ENCODE data around the gene C19orf85.
A peak's percentile ranks its signal among the peaks of the same experiment; 100 is the strongest.
"Not testable (repeated sequence)": the region's sequence is repeated elsewhere in the genome, so short reads cannot be mapped to it uniquely, and the experiment has no call there.

C19orf85 gene

DNA sequence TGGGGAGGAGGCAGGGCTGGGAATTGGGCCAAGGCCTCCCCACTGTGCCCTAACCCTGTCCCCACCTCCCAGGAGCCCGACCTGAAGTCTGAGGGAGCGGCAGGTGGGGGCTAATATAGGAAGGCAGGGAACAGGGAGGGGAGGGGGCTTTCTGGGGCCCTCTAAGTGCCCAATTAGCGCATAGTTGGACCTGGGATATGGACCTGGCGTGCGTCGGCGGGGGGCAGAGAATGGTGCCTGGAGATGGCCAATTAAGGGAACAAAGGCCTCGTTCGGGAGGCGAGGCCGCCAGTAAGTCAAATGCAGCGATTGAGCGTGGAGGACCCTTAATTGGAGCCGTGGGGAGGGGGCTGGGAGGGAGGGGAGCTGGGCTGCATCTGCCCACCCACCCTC is at the start of gene C19orf85:
Gene C19orf85, minus strand, starts transcription at position 90 of the 393 bp plus-strand sequence. CDS start 197 bp downstream, outside the sequence.
- Mint-ChIP-seq H3K4me3 (no peak within 1 kb of the TSS), H3K36me3 (ENCODE audit: insufficient read depth) (peaks cover 7% of the 10 kb centered on the region), H3K9me3 (no peaks in the 10 kb centered on the region), H3K27ac (ENCODE audit: low read depth) (no peak within 1 kb of the TSS), H3K27me3 (no peaks in the 10 kb centered on the region), H3K4me1 (peaks cover 25% of the 10 kb centered on the region)
- ATAC-seq (replicated peaks; ENCODE audit: extremely low read depth, poor library complexity, severe bottlenecking) (no peak), DNase-seq (ENCODE audit: low spot score in 2 of 2) (no peak)

DNA sequence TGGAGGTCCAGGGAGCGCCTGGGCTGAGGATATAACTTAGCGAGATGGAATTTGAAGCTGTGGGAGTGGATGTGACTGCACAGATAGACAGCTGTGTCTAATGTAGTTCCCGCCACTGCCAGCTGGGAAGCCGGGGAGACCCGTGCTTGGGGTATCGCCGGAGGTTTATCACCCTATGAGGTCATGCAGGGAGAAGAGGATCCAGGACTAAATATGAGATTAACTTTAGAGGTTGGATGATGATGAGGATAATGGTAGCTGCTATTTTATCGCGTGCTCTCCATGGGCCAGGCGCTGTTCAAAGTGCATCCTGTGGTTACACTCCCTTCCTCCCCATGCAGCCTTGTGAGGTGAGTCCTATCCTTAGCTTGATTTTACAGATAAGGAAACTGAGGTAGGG is 43.6 kb upstream of the C19orf85 start:
- Mint-ChIP-seq H3K4me1 (peaks cover 11% of the 10 kb centered on the region), H3K9me3 (no peaks in the 10 kb centered on the region), H3K36me3 (ENCODE audit: insufficient read depth) (peaks cover 11% of the 10 kb centered on the region), H3K27ac (ENCODE audit: low read depth) (no peak overlapping the region), H3K4me3 (no peak overlapping the region), H3K27me3 (peaks cover 45% of the 10 kb centered on the region)
- ATAC-seq (replicated peaks; ENCODE audit: extremely low read depth, poor library complexity, severe bottlenecking) (no peak), DNase-seq (ENCODE audit: low spot score in 2 of 2) (no peak)

DNA sequence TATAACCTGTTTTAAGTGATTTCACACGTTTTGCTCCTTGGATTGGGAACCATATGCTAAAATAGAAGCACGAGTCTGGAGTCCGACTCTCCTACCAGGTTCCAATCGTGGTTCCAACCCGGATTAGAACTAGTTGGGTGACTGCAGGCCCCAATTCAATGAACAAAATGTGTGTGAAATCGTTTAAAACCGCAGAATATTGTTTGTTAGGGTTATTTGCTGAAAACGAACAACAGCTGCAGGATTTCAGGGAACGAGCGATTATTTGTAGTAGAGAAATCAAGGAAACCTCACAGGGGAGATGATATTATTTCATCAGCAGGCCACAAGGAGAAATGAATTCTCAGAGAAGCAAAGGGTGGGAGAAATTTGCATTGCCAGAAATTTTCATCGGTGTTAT is 40.4 kb upstream of the C19orf85 start:
- peaks cover 22% of the 10 kb centered on the region for H3K27me3 Mint-ChIP-seq
- DNase-seq (ENCODE audit: low spot score in 2 of 2): no peak
- no peaks in the 10 kb centered on the region for H3K9me3 Mint-ChIP-seq
- no peak for ATAC-seq (replicated peaks; ENCODE audit: extremely low read depth, poor library complexity, severe bottlenecking)
- peaks cover 13% of the 10 kb centered on the region for H3K4me1 Mint-ChIP-seq
- peaks cover 16% of the 10 kb centered on the region for H3K36me3 Mint-ChIP-seq (ENCODE audit: insufficient read depth)
- no peak overlapping the region for H3K27ac Mint-ChIP-seq (ENCODE audit: low read depth)
- no peak overlapping the region for H3K4me3 Mint-ChIP-seq

DNA sequence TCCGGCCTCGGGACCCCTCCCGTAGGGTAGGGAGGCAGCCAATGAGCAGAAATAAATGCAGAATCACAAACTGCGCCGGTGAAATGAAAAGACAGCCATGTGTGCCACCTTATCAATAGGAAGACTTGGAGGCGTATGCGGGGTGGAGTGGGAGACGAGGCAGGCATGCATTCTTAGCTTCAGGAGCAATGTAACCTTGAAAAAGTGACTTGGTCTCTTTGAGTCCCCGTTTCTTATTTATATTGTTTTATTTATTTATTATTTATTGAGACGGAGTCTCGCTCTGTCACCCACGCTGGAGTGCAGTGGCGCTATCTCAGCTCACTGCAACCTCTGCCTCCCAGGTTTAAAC is 39.7 kb upstream of the C19orf85 start:
- peaks cover 13% of the 10 kb centered on the region for H3K4me1 Mint-ChIP-seq
- H3K36me3 Mint-ChIP-seq (ENCODE audit: insufficient read depth): peaks cover 16% of the 10 kb centered on the region
- peak overlapping the region; percentile 82 for H3K27ac Mint-ChIP-seq (ENCODE audit: low read depth)
- ATAC-seq (replicated peaks; ENCODE audit: extremely low read depth, poor library complexity, severe bottlenecking): peak; percentile 5
- no peak for DNase-seq (ENCODE audit: low spot score in 2 of 2)
- no peaks in the 10 kb centered on the region for H3K9me3 Mint-ChIP-seq
- H3K4me3 Mint-ChIP-seq: peak overlapping the region; percentile 84
- H3K27me3 Mint-ChIP-seq: peaks cover 18% of the 10 kb centered on the region

DNA sequence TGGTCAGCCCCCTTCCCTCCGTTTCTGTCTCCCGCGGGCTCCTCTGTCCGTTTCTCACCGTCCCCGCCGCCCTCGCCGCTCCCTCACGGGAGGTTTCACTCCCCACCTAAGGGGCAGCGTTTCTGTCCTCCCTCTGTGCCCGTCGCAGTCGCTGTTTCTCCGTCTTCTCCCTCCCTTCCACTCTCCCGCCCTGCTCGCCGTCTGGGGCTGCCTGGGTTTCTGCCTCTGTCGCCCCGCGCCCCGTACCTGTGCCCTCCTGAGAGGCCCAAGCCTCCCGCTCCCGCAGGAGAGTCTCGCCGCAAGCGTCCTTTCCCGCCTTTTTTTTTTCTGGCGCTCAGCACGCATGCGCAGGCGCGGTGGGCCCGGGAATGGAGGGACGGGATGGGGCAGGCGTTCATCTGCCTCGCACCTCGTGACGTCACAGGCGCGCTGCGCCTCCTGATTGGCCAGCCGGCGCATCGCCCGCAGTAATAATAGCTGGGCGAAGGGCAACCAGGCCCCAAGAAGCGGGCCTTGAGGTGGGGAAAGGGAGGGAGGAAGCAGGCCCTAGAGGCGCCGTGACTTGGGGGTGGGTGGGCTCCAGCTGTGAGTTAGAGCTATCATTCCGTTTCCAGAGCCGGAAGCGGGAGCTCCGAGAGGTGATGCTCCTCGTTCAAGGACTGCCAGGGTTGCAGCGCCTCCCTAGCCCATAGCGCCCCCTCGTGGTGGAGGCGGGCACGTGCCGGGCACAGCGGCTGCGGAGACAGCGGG is 39.1 kb upstream of the C19orf85 start:
- H3K4me3 Mint-ChIP-seq: peak overlapping the region; percentile 84
- no peaks in the 10 kb centered on the region for H3K9me3 Mint-ChIP-seq
- H3K4me1 Mint-ChIP-seq: peaks cover 13% of the 10 kb centered on the region
- peaks cover 13% of the 10 kb centered on the region for H3K27me3 Mint-ChIP-seq
- peak overlapping the region; percentile 82 for H3K27ac Mint-ChIP-seq (ENCODE audit: low read depth)
- DNase-seq (ENCODE audit: low spot score in 2 of 2) (peak; percentile 88 to 97), ATAC-seq (replicated peaks; ENCODE audit: extremely low read depth, poor library complexity, severe bottlenecking) (peak; percentile 95)
- H3K36me3 Mint-ChIP-seq (ENCODE audit: insufficient read depth): peaks cover 16% of the 10 kb centered on the region

DNA sequence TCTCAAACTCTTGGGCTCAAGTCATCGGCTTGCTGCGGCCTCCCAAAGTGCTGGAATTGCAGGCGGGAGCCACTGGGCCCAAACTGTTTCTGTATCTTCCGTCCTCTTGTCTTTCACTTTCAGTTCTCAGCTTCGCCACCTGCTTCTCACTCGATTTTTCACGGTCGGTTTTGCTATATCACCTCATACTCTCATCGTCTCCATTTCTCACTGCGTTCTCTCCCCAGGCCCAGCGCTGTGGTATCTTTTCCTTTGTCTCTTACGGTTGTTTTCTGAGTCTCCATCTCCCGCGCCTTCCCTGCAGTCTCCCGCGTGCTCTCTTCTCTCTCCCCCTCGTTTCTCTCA is 38.6 kb upstream of the C19orf85 start:
- peak; percentile 25 for ATAC-seq (replicated peaks; ENCODE audit: extremely low read depth, poor library complexity, severe bottlenecking)
- Mint-ChIP-seq H3K4me1 (peaks cover 13% of the 10 kb centered on the region), H3K27me3 (peaks cover 9% of the 10 kb centered on the region), H3K9me3 (no peaks in the 10 kb centered on the region), H3K4me3 (peak overlapping the region; percentile 84), H3K36me3 (ENCODE audit: insufficient read depth) (peaks cover 16% of the 10 kb centered on the region), H3K27ac (ENCODE audit: low read depth) (peak overlapping the region; percentile 82)
- DNase-seq (ENCODE audit: low spot score in 2 of 2): no peak

DNA sequence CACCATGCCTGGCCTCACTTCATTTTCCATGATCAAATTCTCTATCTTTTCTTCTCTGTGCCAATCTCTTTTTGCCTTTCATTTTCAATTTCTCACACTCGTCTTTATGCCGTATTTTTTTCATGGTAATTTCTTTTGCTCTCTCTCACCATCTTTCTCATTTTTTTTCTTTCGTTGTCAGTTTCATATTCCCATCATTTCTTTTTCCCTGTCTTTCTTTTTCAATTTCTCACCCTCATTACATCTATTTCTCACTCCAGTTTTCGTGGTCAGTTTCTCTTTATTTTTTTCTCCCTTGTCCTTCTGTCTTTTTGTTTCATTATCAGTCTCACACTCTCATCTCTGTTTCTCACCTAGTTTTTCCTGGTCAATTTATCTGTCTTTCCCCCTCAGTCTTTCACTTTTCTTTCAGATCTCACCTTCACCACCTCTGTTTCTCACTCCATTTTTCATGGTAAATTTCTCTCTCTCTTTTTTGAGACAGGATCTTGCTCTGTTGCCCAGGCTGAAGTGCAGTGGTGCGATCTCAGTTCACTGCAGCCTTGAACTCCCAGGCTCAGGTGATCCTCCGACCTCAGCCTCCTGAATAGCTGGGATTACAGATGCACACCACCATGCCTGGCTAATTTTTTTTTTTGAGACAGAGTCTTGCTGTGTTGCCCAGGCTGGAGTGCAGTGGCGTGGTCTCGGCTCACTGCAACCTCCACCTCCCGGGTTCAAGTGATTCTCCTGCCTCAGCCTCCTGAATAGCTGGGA is 37.8 kb upstream of the C19orf85 start:
- Mint-ChIP-seq H3K27ac (ENCODE audit: low read depth) (no peak overlapping the region), H3K9me3 (no peaks in the 10 kb centered on the region), H3K4me1 (peaks cover 13% of the 10 kb centered on the region), H3K4me3 (no peak overlapping the region), H3K36me3 (ENCODE audit: insufficient read depth) (peaks cover 16% of the 10 kb centered on the region), H3K27me3 (peaks cover 2% of the 10 kb centered on the region)
- DNase-seq (ENCODE audit: low spot score in 2 of 2): no peak
- ATAC-seq (replicated peaks; ENCODE audit: extremely low read depth, poor library complexity, severe bottlenecking): no peak

DNA sequence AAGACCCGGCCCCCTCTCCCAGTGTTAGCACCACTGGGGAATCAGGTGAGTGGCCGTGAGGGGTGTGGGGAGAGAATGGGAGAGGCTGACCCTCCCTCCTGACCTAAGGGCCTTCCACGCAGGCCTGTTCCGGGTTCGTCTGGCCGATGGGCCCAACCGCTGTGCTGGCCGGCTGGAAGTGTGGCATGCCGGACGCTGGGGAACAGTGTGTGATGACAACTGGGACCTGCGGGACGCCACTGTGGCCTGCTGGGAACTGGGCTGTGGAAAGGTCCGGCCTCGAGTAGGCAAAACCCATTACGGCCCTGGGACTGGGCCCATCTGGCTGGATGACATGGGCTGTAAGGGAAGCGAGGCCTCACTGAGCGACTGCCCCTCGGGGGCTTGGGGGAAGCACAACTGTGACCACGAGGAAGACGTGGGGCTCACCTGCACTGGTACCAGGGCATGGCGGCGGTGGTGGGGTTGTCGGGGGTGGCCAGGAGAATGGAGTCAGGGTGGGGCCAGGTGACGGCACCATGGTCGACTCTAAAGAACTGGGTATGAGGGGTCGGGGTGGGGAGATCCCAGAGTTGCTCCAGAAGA is 35.9 kb upstream of the C19orf85 start:
- DNase-seq (ENCODE audit: low spot score in 2 of 2) (no peak), ATAC-seq (replicated peaks; ENCODE audit: extremely low read depth, poor library complexity, severe bottlenecking) (no peak)
- peaks cover 16% of the 10 kb centered on the region for H3K36me3 Mint-ChIP-seq (ENCODE audit: insufficient read depth)
- no peaks in the 10 kb centered on the region for H3K9me3 Mint-ChIP-seq
- H3K4me1 Mint-ChIP-seq: peaks cover 13% of the 10 kb centered on the region
- no peak overlapping the region for H3K4me3 Mint-ChIP-seq
- H3K27me3 Mint-ChIP-seq: no peaks in the 10 kb centered on the region
- H3K27ac Mint-ChIP-seq (ENCODE audit: low read depth): no peak overlapping the region

DNA sequence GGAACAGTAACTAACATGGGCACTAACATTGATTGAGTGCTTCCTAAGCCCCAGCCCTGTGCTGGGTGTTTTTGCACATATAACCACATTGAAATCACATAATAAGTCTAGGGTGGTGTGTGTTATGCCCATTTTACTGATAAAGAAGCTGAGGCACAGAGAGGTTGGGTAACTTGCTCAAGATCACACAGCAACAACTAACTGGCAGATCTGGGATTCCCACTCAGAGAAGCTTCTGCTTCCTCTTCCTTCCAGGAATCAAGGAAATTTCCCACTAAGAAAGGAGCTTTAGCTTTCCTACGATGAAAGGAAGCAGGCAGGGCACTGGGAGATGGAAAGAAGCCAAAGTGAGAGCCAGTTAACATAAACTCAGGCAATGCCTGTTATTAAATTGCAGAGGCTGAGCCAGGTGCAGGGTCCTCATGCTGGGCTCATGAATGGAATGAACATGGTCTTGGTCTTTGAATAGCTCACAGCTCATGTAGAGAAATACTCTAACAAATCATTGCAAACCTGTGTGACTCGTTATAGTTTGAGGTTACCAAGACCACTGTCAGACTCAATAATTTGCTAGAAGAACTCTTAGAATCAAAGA is 33.8 kb upstream of the C19orf85 start:
- H3K36me3 Mint-ChIP-seq (ENCODE audit: insufficient read depth): peaks cover 7% of the 10 kb centered on the region
- no peak for DNase-seq (ENCODE audit: low spot score in 2 of 2)
- peaks cover 5% of the 10 kb centered on the region for H3K4me1 Mint-ChIP-seq
- no peak overlapping the region for H3K4me3 Mint-ChIP-seq
- H3K27me3 Mint-ChIP-seq: peaks cover under 1% of the 10 kb centered on the region
- no peak overlapping the region for H3K27ac Mint-ChIP-seq (ENCODE audit: low read depth)
- no peaks in the 10 kb centered on the region for H3K9me3 Mint-ChIP-seq
- ATAC-seq (replicated peaks; ENCODE audit: extremely low read depth, poor library complexity, severe bottlenecking): no peak

DNA sequence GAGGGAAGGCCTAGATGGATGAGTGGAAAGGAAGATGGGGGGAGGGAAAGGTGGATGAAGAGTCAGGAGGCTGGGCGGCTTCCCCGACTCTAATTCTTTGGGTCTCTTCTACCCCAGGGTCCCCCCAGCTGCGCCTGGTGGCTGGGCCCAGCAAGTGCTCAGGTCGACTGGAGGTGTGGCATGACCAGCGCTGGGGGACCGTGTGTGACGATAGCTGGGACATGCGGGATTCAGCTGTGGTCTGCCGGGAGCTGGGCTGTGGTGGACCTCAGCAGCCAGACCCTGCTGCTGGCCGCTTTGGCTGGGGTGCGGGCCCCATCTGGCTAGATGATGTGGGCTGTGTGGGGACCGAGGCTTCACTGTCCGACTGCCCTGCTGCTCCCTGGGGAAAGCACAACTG is 33.2 kb upstream of the C19orf85 start:
- H3K4me3 Mint-ChIP-seq: no peak overlapping the region
- no peak for ATAC-seq (replicated peaks; ENCODE audit: extremely low read depth, poor library complexity, severe bottlenecking)
- peaks cover 3% of the 10 kb centered on the region for H3K36me3 Mint-ChIP-seq (ENCODE audit: insufficient read depth)
- no peaks in the 10 kb centered on the region for H3K9me3 Mint-ChIP-seq
- peaks cover 6% of the 10 kb centered on the region for H3K27me3 Mint-ChIP-seq
- no peaks in the 10 kb centered on the region for H3K4me1 Mint-ChIP-seq
- DNase-seq (ENCODE audit: low spot score in 2 of 2): no peak
- no peak overlapping the region for H3K27ac Mint-ChIP-seq (ENCODE audit: low read depth)

DNA sequence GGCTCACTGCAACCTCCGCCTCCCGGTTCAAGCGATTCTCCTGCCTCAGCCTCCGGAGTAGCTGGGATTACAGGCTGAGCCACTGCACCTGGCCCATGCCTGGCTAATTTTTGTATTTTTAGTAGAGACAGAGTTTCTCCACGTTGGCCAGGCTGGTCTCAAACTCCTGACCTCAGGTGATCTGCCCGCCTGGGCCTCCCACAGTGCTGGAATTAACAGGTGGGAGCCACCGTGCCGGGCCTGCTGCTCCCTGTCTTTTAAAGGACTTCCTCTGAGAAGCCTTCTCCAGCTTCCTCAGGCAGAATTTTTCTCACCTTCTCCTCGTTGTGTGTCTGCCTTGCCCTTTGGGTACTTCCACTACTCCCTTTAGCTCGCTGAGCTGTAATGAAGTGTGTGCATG is 32.3 kb upstream of the C19orf85 start:
- H3K9me3 Mint-ChIP-seq: not testable (repeated sequence)
- H3K27me3 Mint-ChIP-seq: peaks cover 16% of the 10 kb centered on the region

DNA sequence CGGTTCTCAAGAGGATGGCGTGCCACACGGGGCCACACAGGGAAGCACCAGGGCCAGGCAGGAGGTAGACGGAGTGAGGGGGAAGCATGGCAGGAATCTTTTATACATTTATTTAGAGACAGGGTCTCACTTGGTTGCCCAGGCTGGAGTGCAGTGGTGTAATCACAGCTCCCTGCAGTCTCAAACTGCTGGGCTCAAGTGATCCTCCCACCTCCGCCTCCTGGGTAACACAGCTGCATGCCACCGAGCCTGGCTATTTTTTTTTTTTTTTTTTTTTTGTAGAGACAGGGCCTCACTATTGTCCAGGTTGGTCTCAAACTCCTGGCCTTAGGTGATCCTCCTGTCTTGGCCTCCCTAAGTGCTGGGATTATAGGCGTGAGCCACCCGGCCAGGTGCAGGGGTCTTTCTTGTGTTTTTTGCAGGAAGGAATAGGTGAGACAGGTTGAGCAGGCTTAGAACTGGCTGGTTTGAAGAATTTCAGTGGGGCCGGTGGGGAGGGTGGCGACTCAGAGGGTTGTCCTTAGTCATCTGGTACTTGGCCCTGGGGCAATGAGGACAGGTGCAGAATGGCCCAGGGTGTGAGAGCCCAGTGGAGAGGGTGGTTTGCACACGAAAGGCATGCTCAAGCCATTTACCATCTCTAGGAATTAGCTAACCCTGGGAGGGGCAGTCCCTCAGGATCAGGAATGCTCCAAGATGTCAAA is 31.2 kb upstream of the C19orf85 start:
- Mint-ChIP-seq H3K4me3 (no peak overlapping the region), H3K36me3 (ENCODE audit: insufficient read depth) (no peaks in the 10 kb centered on the region), H3K27ac (ENCODE audit: low read depth) (no peak overlapping the region), H3K4me1 (no peaks in the 10 kb centered on the region), H3K9me3 (no peaks in the 10 kb centered on the region), H3K27me3 (peaks cover 18% of the 10 kb centered on the region)
- DNase-seq (ENCODE audit: low spot score in 2 of 2) (no peak), ATAC-seq (replicated peaks; ENCODE audit: extremely low read depth, poor library complexity, severe bottlenecking) (no peak)

More for the DNA sequence above, 32.3 kb upstream of the C19orf85 start:
- not testable (repeated sequence) for H3K4me3 Mint-ChIP-seq; H3K36me3 Mint-ChIP-seq (ENCODE audit: insufficient read depth); ATAC-seq (replicated peaks; ENCODE audit: extremely low read depth, poor library complexity, severe bottlenecking); H3K4me1 Mint-ChIP-seq; H3K27ac Mint-ChIP-seq (ENCODE audit: low read depth); DNase-seq (ENCODE audit: low spot score in 2 of 2)

Data from central memory CD8-positive, alpha-beta T cell (primary cell).